SK-N-MC (cell line): Measurements from ENCODE around the gene RAB6B.

Source experiments
- EZH2 ChIP-seq: fragments of 200-600 bp; sonication (generic); IDR thresholded peaks from one replicate; pipeline ENCODE4 v1.6.1; 2017; ENCODE audit warnings: antibody characterized with exemption
- FOXP2 ChIP-seq: optimal IDR thresholded peaks from 2 replicates; pipeline ENCODE3; 2011; ENCODE audit warnings: mild to moderate bottlenecking, moderate library complexity; ENCODE audit not compliant: insufficient read depth; ENCODE audit errors: extremely low read length, control extremely low read depth
- POLR2AphosphoS5 ChIP-seq: IDR thresholded peaks from 2 replicates; pipeline ENCODE4 v1.6.1; 2012; ENCODE audit warnings: mild to moderate bottlenecking, low read depth, low read length, borderline replicate concordance

GRCh38 chr3:133825969-133826727 is 69.5 kb downstream of the RAB6B start:
- no peak for TF ChIP-seq POLR2AphosphoS5
- no peak for TF ChIP-seq EZH2
- no peak for TF ChIP-seq FOXP2
